Measurements from ENCODE around the gene MRGPRE. TPM values are rescaled to one million over a fixed set of nuclear protein-coding genes. Genes with fewer than 3 reads are reported as not detected.

Gene MRGPRE
- total RNA-seq, 6 experiments from 2014 or later = not detected

- ATAC-seq (no peak), DNase-seq (peak in 2 of 3 donors; percentile 36 to 53)
- H3K27ac ChIP-seq = no peak overlapping the region
- 44% methylated on average over 22 of the region's 37 CpGs for WGBS (ENCODE audit: insufficient coverage, low coverage, low lambda C conversion rate, missing lambda C conversion rate)
- H3K4me1 ChIP-seq = no peaks in the 10 kb centered on the region
- no peak for TF ChIP-seq POLR2A (IDR thresholded peaks at IDR 0.05)
- no peaks in the 10 kb centered on the region for H3K9me3 ChIP-seq
- intact Hi-C loops (cut with DNase I) = loop anchor here in 1 of 2 donors (10.0 kb wide), 1 partner anchor 117 kb away; no protein-coding TSS in a partner anchor
- no peaks in the 10 kb centered on the region for H3K36me3 ChIP-seq
- H3K27me3 ChIP-seq = no peaks in the 10 kb centered on the region
- no peak overlapping the region for H3K4me3 ChIP-seq
These were observed 10.0 kb downstream of the MRGPRE start for GRCh38 chr11:3222003-3222855.

GRCh38 chr11:3221408-3222002 lies 10.7 kb downstream of the MRGPRE start:
- H3K4me1 ChIP-seq = no peaks in the 10 kb centered on the region
- no peaks in the 10 kb centered on the region for H3K27me3 ChIP-seq
- no peak for TF ChIP-seq CTCF (IDR thresholded peaks at IDR 0.05)
- TF ChIP-seq POLR2A (IDR thresholded peaks at IDR 0.05) = no peak
- no peak overlapping the region for H3K27ac ChIP-seq
- ATAC-seq (no peak), DNase-seq (peak in 1 of 3 donors; percentile 36)
- H3K36me3 ChIP-seq = no peaks in the 10 kb centered on the region
- intact Hi-C loops (cut with DNase I) = loop anchor here in 1 of 2 donors (10.0 kb wide), 1 partner anchor 117 kb away; no protein-coding TSS in a partner anchor
- no peaks in the 10 kb centered on the region for H3K9me3 ChIP-seq
- no peak overlapping the region for H3K4me3 ChIP-seq
- WGBS (ENCODE audit: insufficient coverage, low coverage, low lambda C conversion rate, missing lambda C conversion rate) = 42% methylated on average over 16 of the region's 27 CpGs

GRCh38 chr11:3220521-3221407 lies 11.5 kb downstream of the MRGPRE start:
- no peak for ATAC-seq
- Histone ChIP-seq H3K36me3 (no peaks in the 10 kb centered on the region), H3K9me3 (no peaks in the 10 kb centered on the region), H3K27ac (no peak overlapping the region), H3K4me3 (no peak overlapping the region), H3K4me1 (no peaks in the 10 kb centered on the region), H3K27me3 (no peaks in the 10 kb centered on the region)
- 29% methylated on average over 10 of the region's 21 CpGs for WGBS (ENCODE audit: insufficient coverage, low coverage, low lambda C conversion rate, missing lambda C conversion rate)
- intact Hi-C loops (cut with DNase I) = loop anchor here in 1 of 2 donors (10.0 kb wide), 1 partner anchor 116 kb away; no protein-coding TSS in a partner anchor
- peak in 1 of 3 donors; percentile 40 for DNase-seq
- TF ChIP-seq CTCF (IDR thresholded peaks at IDR 0.05) (no peak), POLR2A (IDR thresholded peaks at IDR 0.05) (no peak)

- WGBS (ENCODE audit: insufficient coverage, low coverage, low lambda C conversion rate, missing lambda C conversion rate) = 32% methylated on average over 7 of the region's 11 CpGs
- H3K36me3 ChIP-seq = no peaks in the 10 kb centered on the region
- ATAC-seq (no peak), DNase-seq (no peak)
- no peaks in the 10 kb centered on the region for H3K27me3 ChIP-seq
- intact Hi-C loops (cut with DNase I) = loop anchor here in 1 of 2 donors (10.0 kb wide), 1 partner anchor 115 kb away; no protein-coding TSS in a partner anchor
- no peak overlapping the region for H3K4me3 ChIP-seq
- no peak overlapping the region for H3K27ac ChIP-seq
- no peaks in the 10 kb centered on the region for H3K9me3 ChIP-seq
- no peak for TF ChIP-seq CTCF (IDR thresholded peaks at IDR 0.05)
- no peak for TF ChIP-seq POLR2A (IDR thresholded peaks at IDR 0.05)
- no peaks in the 10 kb centered on the region for H3K4me1 ChIP-seq
These were observed 12.1 kb downstream of the MRGPRE start for GRCh38 chr11:3220101-3220500.

Data from right lobe of liver (tissue), 6 donors.